GM12892 (cell line): ENCODE data around the gene NPIPB8.
"Not testable (repeated sequence)": the region's sequence is repeated elsewhere in the genome, so short reads cannot be mapped to it uniquely, and the experiment has no call there.

Experiments
- POLR2A ChIP-seq: IDR thresholded peaks from 2 replicates; pipeline ENCODE4 v1.6.1; 2011; ENCODE audit warnings: low read depth, low read length, control low read depth
- POLR2AphosphoS5 ChIP-seq: IDR thresholded peaks from 2 replicates; pipeline ENCODE4 v1.6.1; 2011; ENCODE audit warnings: low read depth, low read length, control low read depth

DNA sequence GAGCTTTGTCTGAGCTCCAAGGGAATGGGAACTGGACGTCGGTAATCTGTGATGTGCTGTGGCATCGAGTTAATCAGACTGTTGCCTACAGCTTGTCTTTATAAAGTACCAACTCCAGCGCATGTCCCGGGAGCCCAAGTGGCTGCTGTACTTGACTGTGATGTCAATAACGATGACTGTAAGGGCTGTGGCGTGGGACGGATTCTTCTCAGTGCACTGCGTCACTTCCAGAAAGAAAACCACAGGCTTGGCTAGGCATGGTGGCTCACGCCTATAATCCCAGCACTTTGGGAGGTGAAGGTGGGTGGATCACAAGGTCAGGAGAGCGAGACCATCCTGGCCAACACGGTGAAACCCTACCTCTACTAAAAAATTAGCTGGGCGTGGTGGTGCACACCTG, 51.6 kb downstream of the NPIPB8 start:
- TF ChIP-seq POLR2AphosphoS5, POLR2A: not testable (repeated sequence)
